Fibroblast of villous mesenchyme (primary cell): ENCODE measurements around the gene ZNF750. TPM values are rescaled to one million over a fixed set of nuclear protein-coding genes. Genes with fewer than 3 reads are reported as not detected.
A peak's percentile ranks its signal among the peaks of the same experiment; 100 is the strongest.

ENCODE experiments used
- DNase-seq: peaks from one replicate; pipeline ENCODE4 v3.0.0-alpha.2; 2010; ENCODE audit warnings: low read depth
- H3K4me3 ChIP-seq: 2 replicates; pipeline ENCODE4 v1.5.1; 2011; ENCODE audit warnings: low read depth, mild to moderate bottlenecking, low read length
- CTCF ChIP-seq: IDR thresholded peaks from 2 replicates; pipeline ENCODE4 v1.5.1; 2012; ENCODE audit warnings: low read depth, mild to moderate bottlenecking, low read length; ENCODE audit not compliant: insufficient read depth
- total RNA-seq: library from RNA; depleted of rRNA; stranded (reverse); fragments of >200 nt; gene quantifications from 2 replicates; pipeline ENCODE4 v1.2.3, GENCODE V29; 2012

The ZNF750 gene
- total RNA-seq, 1 donor = not detected

DNA sequence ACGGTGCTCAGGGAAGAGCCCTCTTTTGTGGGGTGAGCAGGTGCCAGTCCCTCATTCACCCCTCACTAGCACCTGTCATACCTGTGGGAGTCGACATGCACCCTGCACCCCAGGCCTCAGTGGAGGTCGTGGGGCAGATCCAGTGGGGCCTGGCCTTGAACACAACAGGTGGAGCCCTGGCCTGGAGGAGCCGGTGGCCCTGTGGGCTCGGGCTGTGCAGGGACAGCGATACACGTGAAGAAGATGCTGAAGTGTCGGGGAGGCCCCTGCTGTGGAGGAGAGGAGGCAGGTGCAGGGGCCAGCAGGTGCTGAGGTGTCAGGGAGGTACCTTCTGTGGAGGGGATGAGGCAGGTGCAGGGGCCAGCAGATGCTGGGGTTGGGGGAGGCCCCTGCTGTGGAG, 31.8 kb downstream of the ZNF750 start:
- no peak overlapping the region for H3K4me3 ChIP-seq
- no peak for TF ChIP-seq CTCF
- DNase-seq = no peak

- no peak for DNase-seq
- no peak overlapping the region for H3K4me3 ChIP-seq
- TF ChIP-seq CTCF = no peak
Measured at GRCh38 chr17:82807562-82807961, 32.3 kb downstream of the ZNF750 start.

- no peak overlapping the region for H3K4me3 ChIP-seq
- no peak for DNase-seq
- no peak for TF ChIP-seq CTCF
Measured at GRCh38 chr17:82807101-82807500, 32.7 kb downstream of the ZNF750 start.

DNA sequence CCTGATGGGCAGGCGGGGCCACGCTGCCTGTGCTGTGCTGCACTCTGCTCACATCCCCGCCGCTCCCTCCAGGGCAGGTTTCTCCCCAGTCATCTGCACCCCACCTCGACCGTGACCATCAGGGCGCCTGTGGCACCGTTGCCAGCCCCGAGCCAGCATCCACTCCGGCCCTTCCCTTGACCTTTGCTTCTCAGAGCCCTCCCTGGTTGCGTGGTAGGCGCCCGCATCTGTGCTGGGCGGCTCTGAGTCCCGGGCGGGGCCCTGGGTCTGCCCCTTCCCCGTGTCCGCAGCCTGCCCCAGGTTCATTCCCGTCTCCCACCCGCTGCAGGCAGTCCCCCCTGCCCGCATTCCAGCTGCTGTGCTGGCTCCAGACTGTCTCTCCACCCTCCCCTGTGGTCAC, 33.2 kb downstream of the ZNF750 start:
- no peak overlapping the region for H3K4me3 ChIP-seq
- TF ChIP-seq CTCF = no peak
- no peak for DNase-seq

DNA sequence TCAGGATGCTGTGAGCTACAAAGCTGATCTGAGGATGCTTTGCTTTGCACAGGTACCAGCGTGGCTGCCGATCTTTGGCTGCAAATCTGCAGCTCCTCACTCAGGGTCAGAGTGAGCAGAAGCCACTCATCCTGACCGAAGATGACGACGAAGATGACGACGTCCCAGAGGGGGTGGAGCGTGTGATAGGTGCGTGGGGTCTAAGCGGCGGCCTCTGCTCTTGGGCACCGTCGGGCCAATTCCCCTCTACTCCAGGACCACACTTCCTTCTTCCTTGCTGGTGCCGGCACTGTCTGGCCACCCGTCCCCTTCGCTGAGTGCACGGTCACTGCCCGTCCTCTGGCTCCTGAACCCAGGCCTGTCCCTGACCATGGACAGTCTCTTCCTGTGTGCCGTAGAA, 34.0 kb downstream of the ZNF750 start:
- DNase-seq = no peak
- TF ChIP-seq CTCF = no peak
- H3K4me3 ChIP-seq = no peak overlapping the region

- H3K4me3 ChIP-seq = no peak overlapping the region
- TF ChIP-seq CTCF = no peak
- DNase-seq = no peak
Measured at GRCh38 chr17:82805254-82805653, 34.6 kb downstream of the ZNF750 start.

- no peak overlapping the region for H3K4me3 ChIP-seq
- no peak for TF ChIP-seq CTCF
- peak; percentile 60 for DNase-seq
Measured at GRCh38 chr17:82804442-82805191, 35.2 kb downstream of the ZNF750 start.
